ENCODE measurements around the gene AURKA.
A peak's percentile ranks its signal among the peaks of the same experiment; 100 is the strongest.
"Not testable (repeated sequence)": the region's sequence is repeated elsewhere in the genome, so short reads cannot be mapped to it uniquely, and the experiment has no call there.

AURKA gene

DNA sequence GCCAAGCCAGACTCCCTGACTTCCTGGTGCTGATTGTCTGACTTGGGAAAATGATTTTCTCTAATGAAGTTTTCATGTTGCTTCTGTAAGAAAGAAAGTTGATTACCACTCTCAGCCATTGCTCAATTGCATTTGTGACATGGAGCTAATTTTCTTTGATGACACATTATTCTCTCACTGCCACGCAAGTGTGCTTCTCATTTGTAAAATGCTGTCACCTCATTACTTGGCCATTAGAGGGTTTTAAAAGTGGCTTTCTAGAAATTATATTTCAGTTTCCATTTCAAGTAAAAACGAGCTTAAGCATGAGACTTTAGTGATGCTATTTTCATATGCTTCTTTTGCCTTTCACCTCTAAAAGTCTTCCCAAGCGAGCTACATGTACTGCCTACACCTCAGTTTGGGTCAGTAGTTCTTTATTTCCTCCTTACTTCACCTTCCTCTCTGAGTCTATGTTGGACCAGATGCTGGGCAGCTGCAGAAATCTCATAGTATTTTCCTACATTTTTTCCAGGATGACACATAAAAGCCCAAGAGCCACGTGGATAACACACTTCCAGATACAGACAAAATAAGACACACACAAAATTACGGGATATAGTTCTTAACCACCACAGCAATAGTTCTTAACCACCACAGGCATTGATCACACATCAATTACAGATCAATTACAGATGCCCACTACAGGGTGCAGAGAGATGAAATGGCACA is 39.5 kb downstream of the AURKA start:
- Histone ChIP-seq H3K36me3 (ENCODE audit: control insufficient read depth in 1 of 2, insufficient read depth in 2 of 2, low read length in 2 of 2) (no peaks in the 10 kb centered on the region), H3K27ac (ENCODE audit: low read depth, low read length) (no peak overlapping the region), H3K9me3 (ENCODE audit: control insufficient read depth in 1 of 2, low read length in 2 of 2) (no peaks in the 10 kb centered on the region), H3K9ac (ENCODE audit: low read depth in 1 of 2, low read length in 2 of 2) (no peak overlapping the region), H3K4me3 (ENCODE audit: low read depth in 1 of 2, low read length in 2 of 2) (no peak overlapping the region), H3K4me1 (ENCODE audit: control insufficient read depth in 1 of 2, insufficient read depth in 2 of 2, low read length in 2 of 2) (peaks cover 0 to 10% of the 10 kb centered on the region in 2 donors), H3K27me3 (ENCODE audit: control insufficient read depth in 1 of 2, insufficient read depth in 2 of 2, low read length in 2 of 2) (no peaks in the 10 kb centered on the region)

DNA sequence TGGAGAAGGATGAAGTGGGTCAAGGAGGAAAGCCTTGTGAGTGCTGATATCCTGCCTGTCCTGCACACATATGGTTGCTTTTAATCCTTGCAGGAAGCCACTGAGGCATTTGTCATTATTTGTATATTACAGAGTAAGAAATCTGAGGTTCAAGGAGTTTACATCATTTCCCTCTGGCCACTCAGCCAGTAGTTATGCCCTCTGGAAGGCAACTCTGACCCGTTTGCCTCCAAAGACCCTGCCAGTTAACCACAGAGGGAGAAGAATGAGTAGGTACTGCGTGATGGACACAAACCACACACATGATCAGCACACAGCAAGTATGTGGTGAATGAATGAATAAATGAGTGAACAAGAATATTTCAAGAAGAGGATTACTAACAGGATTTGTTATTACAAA is 41.2 kb downstream of the AURKA start:
- Histone ChIP-seq H3K9me3 (ENCODE audit: control insufficient read depth in 1 of 2, low read length in 2 of 2) (no peaks in the 10 kb centered on the region), H3K27ac (ENCODE audit: low read depth, low read length) (no peak overlapping the region), H3K9ac (ENCODE audit: low read depth in 1 of 2, low read length in 2 of 2) (no peak overlapping the region), H3K27me3 (ENCODE audit: control insufficient read depth in 1 of 2, insufficient read depth in 2 of 2, low read length in 2 of 2) (no peaks in the 10 kb centered on the region), H3K4me3 (ENCODE audit: low read depth in 1 of 2, low read length in 2 of 2) (no peak overlapping the region), H3K36me3 (ENCODE audit: control insufficient read depth in 1 of 2, insufficient read depth in 2 of 2, low read length in 2 of 2) (no peaks in the 10 kb centered on the region), H3K4me1 (ENCODE audit: control insufficient read depth in 1 of 2, insufficient read depth in 2 of 2, low read length in 2 of 2) (peaks cover 0 to 10% of the 10 kb centered on the region in 2 donors)

DNA sequence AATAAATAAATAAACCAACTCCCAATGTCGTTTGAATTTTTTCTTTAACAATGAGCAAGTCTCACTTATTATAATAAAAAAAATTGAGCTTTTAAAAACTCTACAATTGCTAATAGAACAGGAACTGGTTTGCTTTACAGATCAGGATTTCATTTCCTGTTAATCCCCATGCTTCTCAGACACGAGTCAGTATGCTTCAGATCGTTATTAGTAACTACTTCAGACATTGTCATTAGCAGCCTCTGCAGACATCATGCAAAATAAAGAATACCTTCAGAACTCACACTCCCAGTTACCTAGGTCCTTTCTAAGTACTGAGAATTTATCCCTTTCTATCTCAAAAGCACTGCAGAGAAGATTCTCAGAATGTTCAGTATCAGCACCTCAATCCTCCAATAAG is 43.3 kb downstream of the AURKA start:
- H3K9ac ChIP-seq (ENCODE audit: low read depth in 1 of 2, low read length in 2 of 2), result no peak overlapping the region
- H3K9me3 ChIP-seq (ENCODE audit: control insufficient read depth in 1 of 2, low read length in 2 of 2), result no peaks in the 10 kb centered on the region
- H3K4me1 ChIP-seq (ENCODE audit: control insufficient read depth in 1 of 2, insufficient read depth in 2 of 2, low read length in 2 of 2), result peaks cover 0 to 10% of the 10 kb centered on the region in 2 donors
- peak overlapping the region in 1 of 2 donors; percentile 11 for H3K4me3 ChIP-seq (ENCODE audit: low read depth in 1 of 2, low read length in 2 of 2)
- no peaks in the 10 kb centered on the region for H3K36me3 ChIP-seq (ENCODE audit: control insufficient read depth in 1 of 2, insufficient read depth in 2 of 2, low read length in 2 of 2)
- H3K27me3 ChIP-seq (ENCODE audit: control insufficient read depth in 1 of 2, insufficient read depth in 2 of 2, low read length in 2 of 2), result peaks cover 6 to 8% of the 10 kb centered on the region in 2 donors
- no peak overlapping the region for H3K27ac ChIP-seq (ENCODE audit: low read depth, low read length)

DNA sequence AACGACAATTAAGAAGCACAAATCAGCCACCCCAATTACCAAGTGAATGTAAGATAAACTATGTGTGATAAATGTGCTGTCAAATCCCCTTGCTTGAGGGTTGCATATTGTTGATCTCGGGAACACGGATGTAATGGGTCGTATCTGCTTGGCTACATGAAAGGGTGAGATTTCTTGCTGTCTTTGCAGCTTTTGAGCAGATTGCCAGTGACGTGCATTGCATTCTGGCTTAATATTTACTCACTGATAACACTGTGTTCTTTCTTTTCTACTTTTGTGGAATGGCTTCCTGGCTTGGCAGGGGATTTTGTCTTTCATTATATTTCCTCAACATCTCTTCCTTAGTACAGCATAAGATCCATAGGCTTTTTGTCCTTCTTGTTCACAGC is 43.7 kb downstream of the AURKA start:
- Histone ChIP-seq H3K4me1 (ENCODE audit: control insufficient read depth in 1 of 2, insufficient read depth in 2 of 2, low read length in 2 of 2) (peaks cover 0 to 10% of the 10 kb centered on the region in 2 donors), H3K27me3 (ENCODE audit: control insufficient read depth in 1 of 2, insufficient read depth in 2 of 2, low read length in 2 of 2) (peaks cover 8 to 10% of the 10 kb centered on the region in 2 donors), H3K9ac (ENCODE audit: low read depth in 1 of 2, low read length in 2 of 2) (no peak overlapping the region)

DNA sequence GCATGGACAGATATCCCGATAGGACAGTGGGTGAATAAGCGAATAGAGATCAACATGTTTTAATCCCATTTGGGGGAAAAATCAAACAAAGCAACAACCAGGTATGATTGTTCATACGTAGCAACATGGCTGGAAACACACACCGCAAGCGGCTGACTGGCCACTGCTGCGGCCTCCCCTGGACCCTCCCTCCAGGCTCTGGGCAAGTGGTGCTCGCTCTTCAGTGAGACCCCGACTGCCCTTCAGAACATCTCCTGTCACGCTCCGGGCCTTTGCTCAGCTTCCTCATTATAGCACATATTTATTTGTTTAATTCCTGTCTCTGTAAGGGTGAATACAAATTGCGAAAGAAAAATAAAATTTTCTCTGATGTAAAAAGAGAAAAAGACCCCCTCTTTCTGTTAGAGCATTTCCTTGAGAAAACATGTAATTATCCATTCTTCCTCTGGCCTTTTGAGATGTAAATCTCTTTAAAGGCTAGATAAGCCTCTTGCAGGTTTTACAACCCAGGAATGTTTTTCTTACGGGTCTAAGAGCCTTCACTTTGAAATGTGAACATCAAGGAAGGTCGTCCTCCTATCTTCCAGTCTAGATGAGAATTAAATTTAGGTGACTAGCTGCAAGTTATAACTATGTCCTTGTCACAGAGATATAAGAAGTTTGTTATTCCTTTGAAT is 44.2 kb downstream of the AURKA start:
- H3K27me3 ChIP-seq (ENCODE audit: control insufficient read depth in 1 of 2, insufficient read depth in 2 of 2, low read length in 2 of 2), result peaks cover 11 to 15% of the 10 kb centered on the region in 2 donors

More for the DNA sequence above, 43.7 kb downstream of the AURKA start:
- Histone ChIP-seq H3K9me3 (ENCODE audit: control insufficient read depth in 1 of 2, low read length in 2 of 2) (no peaks in the 10 kb centered on the region), H3K4me3 (ENCODE audit: low read depth in 1 of 2, low read length in 2 of 2) (peak overlapping the region in 1 of 2 donors; percentile 11), H3K36me3 (ENCODE audit: control insufficient read depth in 1 of 2, insufficient read depth in 2 of 2, low read length in 2 of 2) (no peaks in the 10 kb centered on the region), H3K27ac (ENCODE audit: low read depth, low read length) (no peak overlapping the region)

DNA sequence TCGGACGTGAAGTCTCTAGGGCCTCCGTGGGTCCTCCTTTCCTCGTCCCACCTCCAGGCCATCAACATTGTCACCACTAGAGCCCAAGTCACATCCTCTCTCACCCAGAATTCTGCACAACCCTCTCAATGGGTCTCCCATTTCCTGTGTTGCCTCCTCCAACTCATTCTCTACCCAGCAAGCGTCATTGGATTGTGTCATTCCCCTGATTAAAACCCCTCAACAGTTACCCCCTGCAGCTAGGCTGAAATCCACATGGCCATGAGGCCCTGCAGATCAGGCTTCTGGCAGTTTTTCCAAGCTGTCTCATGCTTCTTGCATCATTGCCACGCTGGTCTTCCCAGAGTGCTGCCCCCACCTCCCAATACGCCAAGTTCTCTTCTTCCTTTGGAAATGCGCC is 46.1 kb downstream of the AURKA start:
- Histone ChIP-seq H3K27ac (ENCODE audit: low read depth, low read length) (no peak overlapping the region), H3K27me3 (ENCODE audit: control insufficient read depth in 1 of 2, insufficient read depth in 2 of 2, low read length in 2 of 2) (peaks cover 11 to 17% of the 10 kb centered on the region in 2 donors), H3K9me3 (ENCODE audit: control insufficient read depth in 1 of 2, low read length in 2 of 2) (no peaks in the 10 kb centered on the region), H3K4me1 (ENCODE audit: control insufficient read depth in 1 of 2, insufficient read depth in 2 of 2, low read length in 2 of 2) (peaks cover 0 to 10% of the 10 kb centered on the region in 2 donors), H3K36me3 (ENCODE audit: control insufficient read depth in 1 of 2, insufficient read depth in 2 of 2, low read length in 2 of 2) (no peaks in the 10 kb centered on the region), H3K4me3 (ENCODE audit: low read depth in 1 of 2, low read length in 2 of 2) (no peak overlapping the region), H3K9ac (ENCODE audit: low read depth in 1 of 2, low read length in 2 of 2) (no peak overlapping the region)

More for the DNA sequence above, 44.2 kb downstream of the AURKA start:
- H3K9me3 ChIP-seq (ENCODE audit: control insufficient read depth in 1 of 2, low read length in 2 of 2), result no peaks in the 10 kb centered on the region
- no peaks in the 10 kb centered on the region for H3K36me3 ChIP-seq (ENCODE audit: control insufficient read depth in 1 of 2, insufficient read depth in 2 of 2, low read length in 2 of 2)
- H3K4me3 ChIP-seq (ENCODE audit: low read depth in 1 of 2, low read length in 2 of 2), result no peak overlapping the region
- no peak overlapping the region for H3K9ac ChIP-seq (ENCODE audit: low read depth in 1 of 2, low read length in 2 of 2)
- H3K27ac ChIP-seq (ENCODE audit: low read depth, low read length), result no peak overlapping the region
- peaks cover 0 to 10% of the 10 kb centered on the region in 2 donors for H3K4me1 ChIP-seq (ENCODE audit: control insufficient read depth in 1 of 2, insufficient read depth in 2 of 2, low read length in 2 of 2)

DNA sequence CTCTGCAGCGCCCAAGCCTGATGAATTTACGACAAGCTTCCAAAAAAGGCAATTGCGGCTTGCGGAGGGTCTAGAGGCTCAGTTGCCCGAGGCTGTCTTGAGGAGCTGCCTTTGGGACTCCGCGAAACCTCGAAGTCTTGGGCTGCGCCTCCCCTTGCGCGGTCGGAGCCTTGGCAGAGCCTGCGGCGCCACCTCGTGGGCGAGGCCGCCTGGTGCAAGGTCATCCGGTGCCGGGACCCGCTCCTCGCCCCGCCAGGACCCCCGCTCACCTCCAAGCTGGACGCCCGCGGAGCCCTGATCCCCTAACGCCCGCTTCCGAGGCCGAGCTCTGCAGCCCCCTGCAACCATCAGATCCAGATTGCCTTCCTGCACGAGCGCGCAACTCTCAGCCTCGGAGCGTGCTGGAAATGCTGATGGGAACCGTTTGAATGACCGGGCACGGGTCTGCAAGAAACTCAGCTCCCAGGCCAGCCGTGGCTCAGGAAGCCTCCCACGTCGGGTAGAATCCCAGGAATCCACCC is 48.1 kb downstream of the AURKA start:
- H3K4me3 ChIP-seq (ENCODE audit: low read depth in 1 of 2, low read length in 2 of 2), result no peak overlapping the region

DNA sequence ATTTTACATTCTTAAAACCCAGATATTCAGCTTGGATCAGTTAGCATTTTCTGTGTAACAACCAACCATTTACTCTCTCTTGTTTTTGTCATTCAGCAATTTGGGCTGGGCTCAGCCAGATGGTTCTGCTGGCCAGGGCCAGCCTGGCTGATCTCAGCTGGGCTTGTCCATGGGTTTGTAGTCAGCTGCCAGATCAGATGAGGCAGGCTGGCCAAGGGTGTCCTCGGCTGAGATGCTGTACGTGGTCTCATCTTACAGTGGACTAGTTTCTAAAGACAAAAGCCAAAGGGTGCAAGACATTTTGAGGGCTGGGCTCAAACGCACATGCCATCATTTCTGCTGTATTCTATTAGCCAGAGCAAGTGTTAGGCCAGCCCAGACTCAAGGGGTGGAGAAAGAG is 49.2 kb downstream of the AURKA start:
- Histone ChIP-seq H3K9me3 (ENCODE audit: control insufficient read depth in 1 of 2, low read length in 2 of 2) (no peaks in the 10 kb centered on the region), H3K4me3 (ENCODE audit: low read depth in 1 of 2, low read length in 2 of 2) (no peak overlapping the region), H3K27me3 (ENCODE audit: control insufficient read depth in 1 of 2, insufficient read depth in 2 of 2, low read length in 2 of 2) (peaks cover 11 to 17% of the 10 kb centered on the region in 2 donors), H3K9ac (ENCODE audit: low read depth in 1 of 2, low read length in 2 of 2) (no peak overlapping the region), H3K4me1 (ENCODE audit: control insufficient read depth in 1 of 2, insufficient read depth in 2 of 2, low read length in 2 of 2) (peaks cover 0 to 2% of the 10 kb centered on the region in 2 donors), H3K36me3 (ENCODE audit: control insufficient read depth in 1 of 2, insufficient read depth in 2 of 2, low read length in 2 of 2) (no peaks in the 10 kb centered on the region), H3K27ac (ENCODE audit: low read depth, low read length) (no peak overlapping the region)

More for the DNA sequence above, 48.1 kb downstream of the AURKA start:
- Histone ChIP-seq H3K4me1 (ENCODE audit: control insufficient read depth in 1 of 2, insufficient read depth in 2 of 2, low read length in 2 of 2) (peaks cover 0 to 10% of the 10 kb centered on the region in 2 donors), H3K27me3 (ENCODE audit: control insufficient read depth in 1 of 2, insufficient read depth in 2 of 2, low read length in 2 of 2) (peaks cover 11 to 17% of the 10 kb centered on the region in 2 donors), H3K9ac (ENCODE audit: low read depth in 1 of 2, low read length in 2 of 2) (no peak overlapping the region), H3K36me3 (ENCODE audit: control insufficient read depth in 1 of 2, insufficient read depth in 2 of 2, low read length in 2 of 2) (no peaks in the 10 kb centered on the region), H3K27ac (ENCODE audit: low read depth, low read length) (no peak overlapping the region), H3K9me3 (ENCODE audit: control insufficient read depth in 1 of 2, low read length in 2 of 2) (no peaks in the 10 kb centered on the region)

DNA sequence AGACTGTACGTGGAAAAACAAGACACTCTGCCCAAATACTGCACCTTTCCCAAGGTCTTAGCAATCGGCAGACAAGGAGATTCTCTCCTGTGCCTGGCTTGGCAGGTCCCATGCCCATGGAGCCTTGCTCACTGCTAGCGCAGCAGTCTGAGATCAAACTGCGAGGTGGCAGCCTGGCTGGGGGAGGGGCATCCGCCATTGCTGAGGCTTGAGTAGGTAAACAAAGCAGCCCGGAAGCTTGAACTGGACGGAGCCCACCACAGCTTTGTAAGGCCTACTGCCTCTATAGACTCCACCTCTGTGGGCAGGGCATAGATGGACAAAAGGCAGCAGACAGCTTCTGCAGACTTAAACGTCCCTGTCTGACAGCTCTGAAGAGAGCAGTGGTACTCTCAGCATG is 55.3 kb downstream of the AURKA start:
- not testable (repeated sequence) for H3K4me3 ChIP-seq (ENCODE audit: low read depth in 1 of 2, low read length in 2 of 2); H3K27me3 ChIP-seq (ENCODE audit: control insufficient read depth in 1 of 2, insufficient read depth in 2 of 2, low read length in 2 of 2); H3K36me3 ChIP-seq (ENCODE audit: control insufficient read depth in 1 of 2, insufficient read depth in 2 of 2, low read length in 2 of 2); H3K27ac ChIP-seq (ENCODE audit: low read depth, low read length); H3K9ac ChIP-seq (ENCODE audit: low read depth in 1 of 2, low read length in 2 of 2); H3K9me3 ChIP-seq (ENCODE audit: control insufficient read depth in 1 of 2, low read length in 2 of 2); H3K4me1 ChIP-seq (ENCODE audit: control insufficient read depth in 1 of 2, insufficient read depth in 2 of 2, low read length in 2 of 2)

DNA sequence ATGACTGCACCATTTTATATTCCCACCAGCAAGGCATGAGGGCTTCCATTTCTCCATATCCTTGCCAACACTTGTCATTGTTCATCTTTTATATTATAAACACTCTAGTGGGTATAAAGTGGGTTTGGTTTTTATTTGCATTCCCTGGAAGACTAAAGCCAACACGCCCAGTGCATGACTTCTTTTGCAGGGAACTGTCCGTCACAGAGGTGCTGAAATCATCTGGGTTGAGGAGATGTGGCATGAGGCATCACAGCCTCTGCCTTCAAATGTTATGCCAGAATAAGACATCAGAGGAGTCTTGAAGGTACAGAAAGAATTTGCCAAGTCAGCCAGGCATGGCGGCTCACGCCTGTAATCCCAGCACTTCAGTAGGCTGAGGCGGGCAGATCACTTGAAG is 63.2 kb downstream of the AURKA start:
- Histone ChIP-seq H3K9ac (ENCODE audit: low read depth in 1 of 2, low read length in 2 of 2) (no peak overlapping the region), H3K36me3 (ENCODE audit: control insufficient read depth in 1 of 2, insufficient read depth in 2 of 2, low read length in 2 of 2) (no peaks in the 10 kb centered on the region), H3K27me3 (ENCODE audit: control insufficient read depth in 1 of 2, insufficient read depth in 2 of 2, low read length in 2 of 2) (peaks cover 0 to 3% of the 10 kb centered on the region in 2 donors), H3K4me1 (ENCODE audit: control insufficient read depth in 1 of 2, insufficient read depth in 2 of 2, low read length in 2 of 2) (no peaks in the 10 kb centered on the region), H3K27ac (ENCODE audit: low read depth, low read length) (no peak overlapping the region), H3K4me3 (ENCODE audit: low read depth in 1 of 2, low read length in 2 of 2) (no peak overlapping the region), H3K9me3 (ENCODE audit: control insufficient read depth in 1 of 2, low read length in 2 of 2) (peaks cover 0 to 4% of the 10 kb centered on the region in 2 donors)

Measured in duodenal mucosa (tissue), 2 donors.